ENCODE measurements around the gene SEC22B.
"Not testable (repeated sequence)": the region's sequence is repeated elsewhere in the genome, so short reads cannot be mapped to it uniquely, and the experiment has no call there.

The SEC22B gene

DNA sequence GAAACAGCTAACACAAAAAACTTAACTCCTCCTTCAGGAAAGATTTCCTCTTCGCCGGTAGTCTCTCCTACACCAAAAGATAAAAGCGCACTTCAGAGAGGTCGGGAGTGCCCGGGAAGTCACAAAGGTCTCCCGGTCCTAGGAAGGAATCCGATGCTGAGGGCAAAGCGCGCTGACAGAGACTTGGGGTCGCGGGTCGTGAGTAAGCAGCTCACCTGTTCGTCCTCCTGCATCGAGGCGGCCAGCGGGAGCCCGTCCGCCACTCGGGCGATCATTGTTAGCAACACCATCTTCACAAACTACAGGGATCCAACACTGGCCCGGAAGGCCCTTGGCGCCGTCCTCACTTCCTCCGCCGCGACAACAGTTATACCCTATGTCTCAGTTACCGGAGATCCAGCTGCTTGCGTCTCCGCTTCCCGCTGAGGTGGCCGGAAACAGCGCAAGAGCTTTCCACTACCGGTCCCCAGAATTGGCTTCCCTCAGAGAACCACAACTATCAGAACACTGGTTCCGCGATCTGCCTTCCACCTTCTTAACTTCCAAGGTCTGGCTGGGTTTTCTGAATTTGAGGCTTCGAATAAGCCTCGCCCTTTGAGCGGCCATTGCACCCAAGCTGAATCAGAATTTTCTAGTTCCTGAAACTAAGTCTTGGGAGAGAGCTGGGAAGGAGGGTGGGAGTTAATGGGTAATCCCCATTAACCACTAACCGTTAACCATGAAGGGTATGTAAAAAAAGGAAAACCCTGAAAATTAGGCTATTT, at the start of gene SEC22B:
Gene SEC22B, minus strand, starts transcription at position 429 of the 764 bp plus-strand sequence. Its CDS starts 139 bp downstream, at position 290.
- DNase-seq = peak; percentile 91

DNA sequence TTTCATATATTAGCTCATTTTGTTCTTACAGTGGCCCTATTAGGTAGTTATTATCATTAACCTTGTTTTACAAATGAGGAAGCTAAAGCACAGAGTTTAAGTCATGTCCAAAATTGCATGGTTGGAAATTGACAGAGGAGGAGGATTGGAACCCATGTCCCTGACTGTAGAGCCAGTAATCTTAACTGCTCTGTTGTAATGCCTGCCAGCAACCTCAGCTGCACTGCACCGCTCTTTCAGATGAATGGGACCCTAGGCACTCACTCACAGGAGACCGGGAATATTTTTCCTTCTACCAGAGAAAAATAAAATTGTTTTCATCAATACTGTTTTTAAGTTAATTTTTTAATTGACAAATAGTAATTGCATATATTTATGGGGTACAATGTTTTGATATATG, 41.6 kb upstream of the SEC22B start:
- not testable (repeated sequence) for DNase-seq

DNA sequence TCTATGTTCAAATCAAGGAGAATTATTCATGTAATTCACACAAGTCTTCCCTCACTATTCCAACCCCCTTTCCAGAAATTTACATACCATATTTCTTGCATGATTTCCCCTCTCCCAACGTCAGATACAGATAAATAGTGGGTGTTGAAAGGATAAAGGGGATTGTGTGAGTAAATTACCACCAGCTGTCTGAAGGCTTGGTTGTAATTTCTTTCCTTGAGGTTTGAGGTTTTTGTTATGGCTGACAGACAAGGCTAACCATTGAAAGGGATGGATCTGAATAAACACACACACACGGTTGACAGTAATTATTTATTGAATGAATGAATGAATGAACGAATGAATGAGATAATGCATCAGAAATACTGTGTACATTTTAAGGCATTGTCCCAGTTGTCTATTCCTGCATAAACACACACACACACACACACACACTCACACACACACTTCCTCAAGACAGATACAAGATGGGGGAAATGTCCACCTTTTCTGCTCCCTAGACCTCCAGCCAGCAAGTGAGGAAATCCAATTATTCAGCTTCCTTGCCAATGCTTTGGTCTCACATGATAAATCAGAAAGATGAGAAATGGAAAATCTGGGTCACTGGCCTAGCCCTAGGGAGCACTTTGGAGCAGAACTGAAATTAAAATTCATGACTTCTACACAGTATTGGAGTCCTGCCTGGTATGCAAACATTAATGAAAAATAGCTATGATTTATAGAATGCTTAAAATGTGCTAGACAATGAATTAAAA, 41.0 kb upstream of the SEC22B start:
- DNase-seq = not testable (repeated sequence)

DNA sequence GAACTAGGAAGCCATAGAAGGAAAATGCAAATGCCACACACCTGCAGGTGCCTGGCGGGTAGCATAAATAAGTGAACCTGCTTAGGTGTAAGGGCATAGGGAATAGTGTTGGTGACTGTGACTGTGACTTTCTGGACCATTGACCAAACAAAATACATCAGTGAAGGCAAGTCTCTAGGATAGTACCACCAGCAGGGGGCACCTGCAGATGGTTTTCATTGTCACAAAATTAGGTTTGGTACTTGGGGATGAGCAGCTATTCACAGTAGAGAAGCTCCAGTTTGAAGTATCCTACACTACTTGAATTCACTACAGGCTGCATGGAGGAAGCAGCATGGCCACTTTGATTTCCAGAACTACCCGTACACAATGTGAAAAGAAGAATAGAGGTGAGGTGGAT, 37.3 kb upstream of the SEC22B start:
- DNase-seq = not testable (repeated sequence)

DNA sequence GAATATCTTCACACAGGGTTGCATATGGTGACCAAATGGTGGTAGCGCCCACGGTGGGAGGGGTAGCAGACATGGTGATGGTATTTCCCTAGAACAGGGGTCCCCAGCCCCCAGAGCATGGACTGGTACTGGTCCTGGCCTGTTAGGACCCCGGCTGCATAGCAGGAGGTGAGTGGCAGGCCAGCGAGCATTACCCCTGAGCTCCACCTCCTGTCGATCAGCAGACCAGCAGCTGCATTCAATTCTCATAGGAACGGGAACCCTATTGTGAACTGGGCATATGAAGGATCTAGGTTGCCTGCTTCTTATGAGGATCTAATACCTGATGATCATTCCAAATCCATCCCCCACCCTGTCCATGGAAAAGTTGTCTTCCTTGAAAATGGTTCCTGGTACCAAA, 34.4 kb upstream of the SEC22B start:
- DNase-seq = not testable (repeated sequence)

DNA sequence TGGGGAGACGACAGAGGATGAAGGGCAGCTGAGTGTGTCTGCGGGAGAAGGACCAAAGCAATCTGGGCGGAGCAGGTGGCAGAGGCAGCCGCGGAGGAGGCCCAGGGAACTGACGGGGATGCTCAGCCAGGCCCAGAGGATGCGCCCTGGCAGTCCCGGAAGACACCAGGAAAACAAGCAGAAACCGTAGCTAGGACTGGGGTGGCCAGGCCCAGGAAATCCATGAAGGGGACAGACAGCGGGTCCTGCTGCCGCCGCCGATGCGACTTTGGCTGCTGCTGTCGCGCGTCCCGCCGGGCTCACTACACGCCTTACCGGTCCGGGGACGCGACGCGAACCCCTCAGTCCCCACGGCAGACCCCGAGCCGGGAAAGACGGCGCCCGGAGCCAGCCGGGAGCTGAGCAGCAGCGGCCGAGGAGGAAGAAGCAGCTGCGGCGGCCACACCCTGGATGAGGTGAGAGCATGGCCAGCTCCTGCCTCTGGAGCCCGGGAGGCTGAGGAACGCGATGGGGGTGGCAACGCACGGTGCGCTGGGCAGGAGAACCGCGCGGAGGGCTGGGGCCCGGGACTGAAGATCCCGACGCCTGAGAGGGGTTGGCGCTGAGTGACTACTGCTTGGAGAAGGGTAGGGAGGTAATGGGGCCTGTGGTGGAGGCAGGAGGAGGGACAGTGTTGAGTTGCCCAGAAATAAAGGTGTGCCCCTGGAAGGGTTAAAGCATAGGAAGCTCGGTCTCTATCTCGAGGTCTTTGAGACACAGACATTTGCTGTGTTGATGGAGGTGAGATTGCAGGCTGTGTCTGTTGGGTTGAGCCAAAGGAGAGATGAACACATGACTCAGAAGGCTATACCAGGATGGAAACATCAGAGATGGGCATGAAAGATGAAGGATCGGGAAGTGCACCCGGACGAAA, 20.8 kb upstream of the SEC22B start:
- DNase-seq = not testable (repeated sequence)

DNA sequence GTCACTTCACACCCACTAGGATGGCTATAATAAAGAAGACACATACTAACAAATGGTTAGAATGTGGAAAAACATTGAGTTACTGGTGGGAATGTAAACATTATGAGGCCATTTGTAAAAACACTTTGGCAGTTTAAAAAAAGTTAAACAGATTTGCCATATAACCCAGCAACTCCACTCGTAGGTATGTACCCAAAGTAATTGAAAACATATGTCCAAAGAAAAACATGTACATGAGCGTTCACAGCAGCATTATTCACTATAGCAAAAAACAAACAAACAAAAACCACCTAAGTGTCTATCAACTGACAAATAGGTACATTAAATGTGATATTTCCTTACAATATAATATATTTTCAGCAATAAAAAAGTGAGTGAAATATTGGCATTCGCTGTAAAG, 12.3 kb upstream of the SEC22B start:
- not testable (repeated sequence) for DNase-seq

DNA sequence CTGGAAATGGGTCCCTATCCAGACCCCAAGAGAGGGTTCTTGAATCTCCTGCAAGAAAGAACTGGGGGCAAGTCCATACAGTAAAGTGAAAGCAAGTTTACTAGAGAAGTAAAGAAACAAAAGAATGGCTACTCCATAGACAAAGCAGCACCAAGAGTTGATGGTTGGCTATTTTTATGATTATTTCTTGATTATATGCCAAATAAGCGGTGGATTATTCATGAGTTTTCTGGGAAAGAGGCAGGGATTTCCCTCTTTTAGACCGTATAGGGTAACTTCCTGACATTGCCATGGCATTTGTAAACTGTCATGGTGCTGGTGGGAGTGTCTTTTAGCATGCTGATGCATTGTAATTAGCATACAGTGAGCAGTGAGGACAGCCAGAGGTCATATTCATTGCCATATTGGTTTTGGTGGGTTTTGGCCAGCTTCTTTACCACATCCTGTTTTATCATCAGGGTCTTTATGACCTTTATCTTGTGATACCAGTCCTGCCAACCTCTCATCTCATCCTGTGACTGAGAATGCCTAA, 5.9 kb upstream of the SEC22B start:
- DNase-seq = not testable (repeated sequence)

DNA sequence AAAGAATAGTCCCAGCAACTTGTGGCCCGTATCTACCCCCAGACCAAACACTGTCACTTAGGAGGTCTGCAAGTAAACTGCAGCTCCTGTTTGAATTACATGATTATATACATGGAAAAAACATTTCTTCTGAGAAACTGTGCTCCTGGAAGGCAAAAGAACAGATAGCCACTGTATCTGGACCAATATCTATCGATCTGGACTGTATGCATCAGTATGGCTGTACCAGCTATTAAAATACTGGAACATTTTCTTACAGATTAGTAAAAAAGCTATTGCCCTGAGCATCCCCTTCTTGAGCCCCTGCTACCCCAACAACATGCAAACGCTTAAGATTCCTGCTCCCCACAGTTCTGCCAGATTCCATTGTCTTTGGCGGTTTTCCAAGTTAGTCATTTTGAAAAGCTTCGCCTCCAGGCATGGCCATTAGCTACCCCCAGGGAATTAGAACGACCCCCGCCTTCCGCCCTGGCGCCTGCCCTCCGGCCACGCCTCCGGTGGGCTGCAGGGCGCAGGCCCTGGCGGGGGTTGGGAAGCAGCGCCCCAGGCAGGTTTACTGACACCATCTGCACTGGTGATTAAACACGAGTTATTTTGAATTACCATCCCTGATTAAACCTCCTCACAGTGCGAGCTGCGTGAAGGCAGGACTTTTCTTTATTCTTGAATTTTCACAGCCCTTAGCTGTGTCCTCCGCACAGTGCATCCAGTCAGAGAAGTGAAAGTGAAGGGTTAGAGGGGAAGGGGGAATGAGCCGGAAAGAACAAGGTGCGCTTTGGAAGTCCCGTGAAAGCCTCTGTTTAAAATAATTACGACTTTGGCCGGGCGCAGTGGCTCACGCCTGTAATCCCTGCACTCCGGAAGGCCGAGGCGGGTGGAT, 3.7 kb upstream of the SEC22B start:
- DNase-seq = not testable (repeated sequence)

DNA sequence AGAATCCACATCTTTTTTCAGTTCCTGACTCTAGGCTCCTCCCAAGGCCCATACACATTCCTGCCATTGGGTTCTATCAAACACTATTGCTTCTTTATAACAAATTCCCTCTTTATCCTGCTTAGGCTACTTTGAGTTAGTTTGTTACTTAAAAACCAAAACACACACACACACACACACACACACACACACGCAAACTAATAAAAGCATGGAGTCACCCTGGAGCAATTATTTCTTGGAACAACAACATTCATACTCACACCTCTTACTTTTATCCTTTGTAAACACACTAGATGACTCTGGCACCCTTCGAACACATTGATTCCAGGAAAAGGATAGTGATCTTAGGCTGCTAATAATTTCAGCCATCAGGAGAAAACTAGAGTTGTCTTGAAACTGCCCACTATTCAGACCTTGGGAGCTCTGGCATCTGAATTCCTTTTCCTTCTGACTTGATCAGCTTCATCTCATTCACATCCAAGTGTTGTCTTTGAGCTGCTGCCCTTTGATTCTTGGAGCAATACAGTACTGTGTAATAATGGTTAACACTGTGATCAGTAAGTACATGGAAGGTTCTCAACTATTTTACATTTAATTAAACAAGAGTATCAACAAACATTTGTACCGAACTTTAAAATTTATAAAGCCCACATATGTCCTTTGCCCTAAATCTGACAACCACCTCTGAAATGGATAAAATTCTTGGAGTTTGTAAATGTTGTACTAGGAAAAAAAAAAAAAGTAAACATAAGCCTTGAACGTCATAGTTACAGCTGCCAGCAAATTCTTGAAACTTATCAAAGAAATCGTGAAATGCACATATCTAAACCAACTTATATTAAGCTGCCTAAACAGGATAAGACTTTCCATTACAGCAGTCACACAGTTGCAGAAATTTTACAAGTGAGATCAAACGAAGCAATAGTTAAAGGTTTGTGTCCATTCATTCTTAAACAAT, 2.8 kb upstream of the SEC22B start:
- DNase-seq = no peak

DNA sequence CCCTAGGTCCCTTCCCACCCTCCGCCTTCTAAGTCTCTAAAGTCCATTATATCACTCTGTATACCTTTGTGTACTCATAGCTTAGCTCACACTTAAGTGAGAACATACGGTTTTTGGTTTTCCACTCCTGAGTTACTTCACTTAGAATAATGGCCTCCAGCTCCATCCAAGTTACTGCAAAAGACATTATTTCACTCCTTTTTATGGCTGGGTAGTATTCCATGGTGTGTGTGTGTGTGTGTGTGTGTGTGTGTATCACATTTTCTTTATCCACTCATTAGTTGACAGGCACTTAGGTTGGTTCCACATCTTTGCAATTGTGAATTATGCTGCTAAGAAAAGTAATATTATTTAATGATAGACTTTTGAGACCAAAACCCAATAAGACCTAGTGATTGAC, 1.7 kb upstream of the SEC22B start:
- not testable (repeated sequence) for DNase-seq

DNA sequence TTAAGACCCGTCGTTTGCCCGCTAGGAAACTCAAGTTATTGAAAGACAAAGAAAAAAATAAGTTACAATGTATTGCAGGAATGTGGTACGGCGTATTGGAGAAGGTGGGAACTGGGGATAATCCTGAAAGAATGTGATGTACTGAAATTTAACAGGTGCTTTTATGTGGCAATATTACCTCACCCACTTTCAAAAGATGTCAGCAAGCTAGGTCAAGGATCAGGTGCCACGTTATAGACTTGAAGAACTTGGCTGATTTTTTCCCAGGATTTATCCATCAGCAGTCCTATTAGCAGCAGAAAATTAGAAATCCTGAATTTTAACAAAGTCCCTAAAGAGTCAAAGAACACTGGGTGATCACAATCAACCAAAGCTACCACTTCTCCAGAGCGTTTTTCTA, 632 bp downstream of the SEC22B start:
- DNase-seq = not testable (repeated sequence)

DNA sequence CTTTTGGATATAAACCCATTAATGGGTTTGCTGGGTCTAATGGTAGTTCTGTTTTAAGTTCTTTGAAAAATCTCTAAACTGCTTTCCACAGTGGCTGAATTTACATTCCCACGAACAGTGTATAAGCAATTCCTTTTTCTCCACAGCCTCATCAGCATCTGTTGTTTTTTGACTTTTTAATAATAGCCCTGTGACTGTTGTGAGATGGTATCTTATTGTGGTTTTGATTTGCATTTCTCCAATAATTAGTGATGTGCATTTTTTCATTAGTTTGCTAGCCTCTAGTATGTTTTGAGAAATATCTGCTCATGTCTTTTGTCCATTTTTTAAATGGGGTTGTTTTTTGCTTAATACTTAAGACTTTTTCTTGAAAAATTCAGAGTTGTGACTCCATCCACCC, 11.6 kb downstream of the SEC22B start:
- DNase-seq = not testable (repeated sequence)

DNA sequence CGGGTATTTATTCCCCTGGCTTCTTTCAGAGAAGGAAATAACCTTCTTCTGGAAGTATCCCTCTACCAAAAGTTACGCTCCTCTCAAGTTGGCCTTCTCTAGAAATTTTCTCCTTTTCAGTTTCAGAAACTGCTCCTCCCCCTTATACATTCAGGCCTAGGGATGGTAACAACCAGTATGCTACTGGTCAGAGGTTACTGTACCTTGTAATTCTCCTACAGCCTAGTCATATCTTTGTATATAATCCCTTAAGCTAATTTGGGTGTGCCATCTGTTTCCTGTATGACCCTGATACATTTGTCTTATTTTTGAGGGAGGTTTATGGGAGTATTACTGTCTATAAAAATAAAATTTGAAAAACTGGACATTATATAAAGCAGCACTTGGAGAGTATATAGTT, 14.3 kb downstream of the SEC22B start:
- DNase-seq = not testable (repeated sequence)

DNA sequence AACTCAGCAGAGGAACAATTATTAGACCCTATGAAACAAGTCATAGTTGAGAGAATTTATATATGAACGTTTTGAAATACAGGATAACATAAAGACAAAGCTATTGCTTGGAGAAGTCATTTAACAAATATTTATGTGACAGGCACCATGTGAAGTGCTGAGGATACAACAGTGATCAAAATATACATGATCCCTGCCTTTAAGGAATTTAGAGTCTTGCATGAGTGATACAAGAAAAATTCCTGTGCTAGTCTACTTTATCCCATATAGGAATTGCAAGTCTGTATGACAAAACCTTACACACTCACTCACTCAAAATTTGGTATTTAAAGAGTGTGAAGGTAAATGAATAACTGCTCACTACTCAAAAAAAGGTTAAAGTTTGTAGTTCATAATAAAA, 17.8 kb downstream of the SEC22B start:
- DNase-seq = not testable (repeated sequence)

DNA sequence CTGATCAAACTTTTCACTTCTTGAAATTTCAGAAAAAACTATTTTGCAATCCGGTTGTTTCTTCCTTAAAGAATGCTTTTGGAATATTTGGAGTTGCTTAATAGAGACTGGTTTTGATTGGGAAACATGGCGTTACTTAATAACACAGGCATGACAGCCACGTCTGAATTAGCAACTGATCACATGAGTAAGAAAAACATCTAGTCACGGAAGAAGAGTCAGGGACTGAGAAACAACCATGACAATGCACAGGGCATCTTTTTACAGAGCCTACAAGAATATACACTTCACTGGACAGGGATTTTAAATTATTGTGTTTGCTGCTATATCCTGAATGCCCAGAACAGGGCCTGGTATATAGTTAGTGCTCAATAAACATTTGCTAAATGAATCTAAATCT, 18.2 kb downstream of the SEC22B start:
- not testable (repeated sequence) for DNase-seq

DNA sequence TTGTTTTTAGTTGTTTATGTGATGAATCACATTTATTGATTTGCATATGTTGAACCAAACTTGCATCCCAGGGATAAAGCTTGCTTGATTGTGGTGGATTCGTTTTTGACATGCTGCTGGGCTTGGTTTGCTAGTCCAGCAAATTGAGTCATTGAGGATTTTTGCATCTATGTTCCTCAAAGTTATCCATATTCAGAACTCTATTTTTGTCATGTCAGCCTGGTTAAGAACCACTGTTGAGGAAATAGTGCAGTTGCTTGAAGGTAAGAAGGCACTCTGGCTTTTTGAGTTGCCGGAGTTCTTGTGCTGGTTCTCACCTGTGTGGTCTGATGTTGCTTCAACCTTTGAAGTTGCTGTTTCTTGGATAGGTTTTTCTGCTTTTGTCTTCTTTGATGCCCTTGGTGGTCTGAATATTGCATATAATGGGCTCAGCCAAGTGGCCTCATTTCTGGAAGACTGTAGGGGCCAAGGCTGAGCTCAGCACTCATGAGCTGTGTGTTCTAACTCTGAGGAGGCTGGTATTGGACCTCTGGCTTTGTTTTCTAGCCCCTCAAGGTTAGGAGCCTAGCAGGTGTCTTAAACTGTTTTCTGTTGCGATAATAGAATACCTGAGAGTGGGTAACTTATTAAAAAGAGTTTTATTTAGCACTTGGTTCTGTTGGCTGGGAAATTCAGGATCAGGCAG, 26.0 kb downstream of the SEC22B start:
- not testable (repeated sequence) for DNase-seq

DNA sequence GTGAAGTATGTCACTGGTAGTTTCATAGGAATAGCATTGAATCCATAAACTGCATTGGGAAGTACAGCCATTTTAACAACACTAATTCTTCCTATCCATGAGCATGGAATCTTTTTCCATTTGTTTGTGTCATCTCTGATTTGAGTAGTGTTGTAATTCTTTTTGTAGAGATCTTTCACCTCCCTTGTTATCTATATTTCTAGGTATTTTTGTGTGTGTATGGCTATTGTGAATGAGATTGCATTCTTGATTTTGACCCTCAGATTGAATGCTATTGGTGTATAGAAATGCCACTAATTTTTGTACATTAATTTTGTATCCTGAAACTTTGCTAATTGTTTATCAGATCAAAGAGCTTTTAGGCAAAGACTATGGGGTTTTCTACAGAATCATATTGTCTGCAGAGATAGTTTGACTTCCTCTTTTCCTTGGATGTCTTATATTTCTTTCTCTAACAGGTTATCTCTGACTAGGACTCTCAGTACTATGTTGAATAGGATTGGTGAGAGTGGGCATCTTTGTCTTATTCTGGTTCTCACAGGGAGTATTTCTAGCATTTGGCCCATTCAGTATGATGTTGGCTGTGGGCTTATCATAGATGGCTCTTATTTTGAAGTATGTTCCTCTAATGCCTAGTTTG, 26.8 kb downstream of the SEC22B start:
- DNase-seq = not testable (repeated sequence)

DNA sequence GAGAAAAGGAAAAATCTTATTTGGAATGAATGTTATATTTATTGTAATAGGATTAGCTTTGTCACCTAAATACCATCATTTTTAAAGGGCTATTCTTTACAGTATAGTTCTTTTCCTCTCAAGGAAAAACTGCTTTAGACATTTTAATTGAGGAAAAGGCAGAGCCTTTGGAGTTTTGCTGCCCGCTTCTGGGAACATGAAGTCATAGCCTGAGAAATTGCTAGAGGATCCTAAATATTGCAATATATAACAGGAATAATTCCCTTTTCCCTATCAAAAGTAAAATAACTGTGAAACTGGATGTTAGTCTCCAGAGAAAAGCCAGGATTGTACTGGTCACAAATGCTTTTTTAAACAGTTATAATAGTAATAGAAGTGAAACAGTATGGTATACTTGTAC, 30.5 kb downstream of the SEC22B start:
- not testable (repeated sequence) for DNase-seq

Measured in stimulated activated CD4-positive, alpha-beta T cell treated with anti-CD3 and anti-CD28 coated beads, Interleukin-4, amount 100 ng/mL, for 24 hours (primary cell).